Ishikawa (cell line): ENCODE measurements around the gene GAS2L3.

Experiments used
- CEBPB ChIP-seq: IDR thresholded peaks from 2 replicates; pipeline ENCODE4 v1.6.1; 2012
- CREB1 ChIP-seq: IDR thresholded peaks from 2 replicates; pipeline ENCODE4 v1.6.1; 2012; ENCODE audit warnings: low read depth
- EGR1 ChIP-seq: IDR thresholded peaks from 2 replicates; pipeline ENCODE4 v1.6.1; 2012
- EP300 ChIP-seq: IDR thresholded peaks from 2 replicates; pipeline ENCODE4 v1.6.1; 2012; ENCODE audit warnings: borderline replicate concordance
- FOXM1 ChIP-seq: IDR thresholded peaks from 2 replicates; pipeline ENCODE4 v1.6.1; 2012; ENCODE audit warnings: low read depth, borderline replicate concordance
- NFIC ChIP-seq: IDR thresholded peaks from 2 replicates; pipeline ENCODE4 v1.6.1; 2012
- RAD21 ChIP-seq: IDR thresholded peaks from 2 replicates; pipeline ENCODE4 v1.6.1; 2012; ENCODE audit warnings: low read depth
- TAF1 ChIP-seq: IDR thresholded peaks from 2 replicates; pipeline ENCODE4 v1.6.1; 2012; ENCODE audit warnings: low read depth, mild to moderate bottlenecking
- TCF12 ChIP-seq: IDR thresholded peaks from 2 replicates; pipeline ENCODE4 v1.6.1; 2012; ENCODE audit warnings: low read depth
- TEAD4 ChIP-seq: IDR thresholded peaks from 2 replicates; pipeline ENCODE4 v1.6.1; 2012
- YY1 ChIP-seq: IDR thresholded peaks from 2 replicates; pipeline ENCODE4 v1.6.1; 2012; ENCODE audit warnings: low read depth
- ZBTB7A ChIP-seq: IDR thresholded peaks from 2 replicates; pipeline ENCODE4 v1.6.1; 2012; ENCODE audit warnings: low read depth
- TF ChIP-seq, protein P1 (sequence below): IDR thresholded peaks from 2 replicates; pipeline ENCODE4 v1.6.1; 2012
- TF ChIP-seq, protein P2 (sequence below): IDR thresholded peaks from 2 replicates; pipeline ENCODE4 v1.6.1; 2012; ENCODE audit warnings: low read depth, mild to moderate bottlenecking
- TF ChIP-seq, protein P3 (sequence below): IDR thresholded peaks from 2 replicates; pipeline ENCODE4 v1.6.1; 2012

Gene GAS2L3

DNA sequence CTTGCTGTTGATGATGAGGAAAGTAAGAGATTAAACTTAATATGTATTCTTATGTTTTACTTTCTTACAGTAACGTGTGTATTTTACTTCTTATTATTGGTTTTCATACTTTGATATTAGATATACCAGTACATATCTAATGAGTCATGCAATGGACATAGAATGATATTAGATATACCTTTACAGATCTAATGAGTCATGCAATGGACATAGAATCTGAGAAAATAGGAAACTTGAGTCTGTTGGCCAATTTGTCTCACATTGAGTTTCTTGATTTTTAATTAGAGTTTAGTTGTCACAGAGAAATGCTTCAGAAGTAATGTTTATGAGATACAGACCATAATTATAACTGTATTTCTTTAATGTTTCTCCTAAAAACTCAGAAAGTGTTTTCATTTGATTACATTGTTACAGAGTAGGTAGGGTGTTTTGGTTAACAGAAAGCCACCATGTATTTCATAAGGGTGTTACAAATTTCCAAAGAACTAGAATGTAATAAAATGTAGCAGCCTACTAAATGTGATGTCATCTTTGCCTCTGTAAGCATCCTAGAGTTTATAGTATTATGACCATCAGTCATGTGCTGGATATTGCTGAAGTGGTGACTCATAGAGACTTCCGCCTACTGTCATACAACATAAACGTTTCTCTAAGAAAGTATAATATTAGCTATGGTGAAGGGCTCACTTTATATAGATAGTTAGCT, 3.0 kb downstream of the GAS2L3 start:
- TF ChIP-seq ZBTB7A (no peak), EGR1 (no peak), EP300 (no peak)
- TF ChIP-seq, protein P1, sequence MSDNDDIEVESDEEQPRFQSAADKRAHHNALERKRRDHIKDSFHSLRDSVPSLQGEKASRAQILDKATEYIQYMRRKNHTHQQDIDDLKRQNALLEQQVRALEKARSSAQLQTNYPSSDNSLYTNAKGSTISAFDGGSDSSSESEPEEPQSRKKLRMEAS, result no peak

DNA sequence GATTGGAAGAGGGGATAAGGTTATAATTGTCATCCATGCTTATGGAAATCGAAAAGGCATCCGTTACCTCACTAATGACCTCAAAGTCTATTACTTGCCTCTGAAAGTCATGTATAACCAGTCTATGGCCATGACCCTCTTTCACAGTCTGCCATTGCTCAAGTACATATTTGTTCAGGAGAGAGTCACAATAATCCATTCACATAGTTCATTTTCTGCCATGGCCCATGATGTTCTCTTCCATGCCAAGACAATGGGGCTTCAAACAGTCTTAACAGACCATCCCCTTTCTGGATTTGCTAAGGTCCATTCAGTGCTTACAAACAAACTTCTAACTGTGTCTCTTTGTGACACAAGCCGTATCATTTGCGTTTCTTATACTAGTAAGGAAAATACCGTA, 5.4 kb downstream of the GAS2L3 start:
- TF ChIP-seq TCF12 (no peak), RAD21 (no peak), ZBTB7A (no peak), CREB1 (no peak), EP300 (no peak), YY1 (no peak), TAF1 (no peak), NFIC (no peak)
- TF ChIP-seq, protein P2, sequence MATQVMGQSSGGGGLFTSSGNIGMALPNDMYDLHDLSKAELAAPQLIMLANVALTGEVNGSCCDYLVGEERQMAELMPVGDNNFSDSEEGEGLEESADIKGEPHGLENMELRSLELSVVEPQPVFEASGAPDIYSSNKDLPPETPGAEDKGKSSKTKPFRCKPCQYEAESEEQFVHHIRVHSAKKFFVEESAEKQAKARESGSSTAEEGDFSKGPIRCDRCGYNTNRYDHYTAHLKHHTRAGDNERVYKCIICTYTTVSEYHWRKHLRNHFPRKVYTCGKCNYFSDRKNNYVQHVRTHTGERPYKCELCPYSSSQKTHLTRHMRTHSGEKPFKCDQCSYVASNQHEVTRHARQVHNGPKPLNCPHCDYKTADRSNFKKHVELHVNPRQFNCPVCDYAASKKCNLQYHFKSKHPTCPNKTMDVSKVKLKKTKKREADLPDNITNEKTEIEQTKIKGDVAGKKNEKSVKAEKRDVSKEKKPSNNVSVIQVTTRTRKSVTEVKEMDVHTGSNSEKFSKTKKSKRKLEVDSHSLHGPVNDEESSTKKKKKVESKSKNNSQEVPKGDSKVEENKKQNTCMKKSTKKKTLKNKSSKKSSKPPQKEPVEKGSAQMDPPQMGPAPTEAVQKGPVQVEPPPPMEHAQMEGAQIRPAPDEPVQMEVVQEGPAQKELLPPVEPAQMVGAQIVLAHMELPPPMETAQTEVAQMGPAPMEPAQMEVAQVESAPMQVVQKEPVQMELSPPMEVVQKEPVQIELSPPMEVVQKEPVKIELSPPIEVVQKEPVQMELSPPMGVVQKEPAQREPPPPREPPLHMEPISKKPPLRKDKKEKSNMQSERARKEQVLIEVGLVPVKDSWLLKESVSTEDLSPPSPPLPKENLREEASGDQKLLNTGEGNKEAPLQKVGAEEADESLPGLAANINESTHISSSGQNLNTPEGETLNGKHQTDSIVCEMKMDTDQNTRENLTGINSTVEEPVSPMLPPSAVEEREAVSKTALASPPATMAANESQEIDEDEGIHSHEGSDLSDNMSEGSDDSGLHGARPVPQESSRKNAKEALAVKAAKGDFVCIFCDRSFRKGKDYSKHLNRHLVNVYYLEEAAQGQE, result no peak
- TF ChIP-seq, protein P3, sequence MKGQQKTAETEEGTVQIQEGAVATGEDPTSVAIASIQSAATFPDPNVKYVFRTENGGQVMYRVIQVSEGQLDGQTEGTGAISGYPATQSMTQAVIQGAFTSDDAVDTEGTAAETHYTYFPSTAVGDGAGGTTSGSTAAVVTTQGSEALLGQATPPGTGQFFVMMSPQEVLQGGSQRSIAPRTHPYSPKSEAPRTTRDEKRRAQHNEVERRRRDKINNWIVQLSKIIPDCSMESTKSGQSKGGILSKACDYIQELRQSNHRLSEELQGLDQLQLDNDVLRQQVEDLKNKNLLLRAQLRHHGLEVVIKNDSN, result no peak
- TF ChIP-seq, protein P1, result no peak

DNA sequence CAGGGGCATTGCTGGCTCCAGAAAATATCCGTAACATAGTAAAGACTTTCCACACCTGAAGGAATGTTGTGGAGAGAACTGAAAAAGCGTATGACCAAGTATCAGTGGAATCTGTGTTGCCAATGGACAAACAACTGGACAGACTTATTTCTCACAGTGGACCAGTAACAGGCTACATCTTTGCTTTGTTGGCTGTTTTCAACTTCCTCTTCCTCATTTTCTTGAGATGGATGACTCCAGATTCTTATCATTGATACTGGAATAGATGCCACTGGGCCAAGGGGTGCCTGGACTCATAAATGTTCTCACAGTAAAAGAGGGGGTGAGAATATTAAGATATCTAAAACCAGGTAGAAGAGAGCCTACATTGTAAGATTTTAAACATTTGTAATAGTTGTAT, 6.4 kb downstream of the GAS2L3 start:
- TF ChIP-seq TAF1 (no peak), TCF12 (no peak), EGR1 (no peak), CEBPB (no peak), CREB1 (no peak), ZBTB7A (no peak), RAD21 (no peak), NFIC (no peak), TEAD4 (no peak), FOXM1 (no peak)
- TF ChIP-seq, protein P1, result no peak
- TF ChIP-seq, protein P3, result no peak

DNA sequence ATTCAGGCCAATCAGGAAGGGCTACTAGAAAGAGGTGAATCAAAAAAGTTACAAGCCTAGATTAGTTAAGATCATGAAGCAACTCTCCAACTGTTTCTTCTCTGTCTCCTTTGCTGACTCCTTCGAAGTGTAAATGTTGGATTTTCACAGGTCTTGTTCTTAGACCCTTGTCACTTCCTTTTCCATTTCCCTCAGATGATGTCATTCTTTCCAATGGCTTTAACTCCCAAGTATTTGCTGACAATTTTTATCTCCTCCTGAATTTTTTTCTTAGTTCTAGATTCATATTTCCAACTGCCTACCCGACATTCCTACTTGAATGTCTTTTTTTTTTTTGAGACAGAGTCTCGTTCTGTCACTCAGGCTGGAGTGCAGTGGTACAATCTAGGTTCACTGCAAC, 10.8 kb downstream of the GAS2L3 start:
- TF ChIP-seq CEBPB (no peak), EP300 (no peak), TAF1 (no peak)
- TF ChIP-seq, protein P1, result no peak

DNA sequence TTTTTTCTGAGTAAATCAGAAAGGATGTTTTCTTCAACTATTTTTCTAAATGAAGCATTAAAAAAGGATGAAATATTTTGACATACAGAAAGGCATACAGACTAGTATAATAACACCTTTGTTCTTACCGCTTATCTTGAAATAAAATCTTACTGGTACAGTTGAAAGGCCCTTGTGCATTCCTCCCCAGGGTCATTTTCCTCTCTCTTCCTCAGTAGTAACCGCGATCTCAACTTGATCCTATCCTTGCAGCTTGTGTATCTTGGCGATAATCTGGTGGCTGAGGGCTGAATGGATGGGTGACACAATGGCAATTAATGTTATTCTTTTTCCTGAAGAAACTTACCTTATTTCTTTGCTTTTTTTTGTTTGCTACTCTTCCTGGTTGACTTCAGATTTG, 18.5 kb downstream of the GAS2L3 start:
- TF ChIP-seq TAF1 (no peak), CEBPB (no peak)
- TF ChIP-seq, protein P1, result no peak

DNA sequence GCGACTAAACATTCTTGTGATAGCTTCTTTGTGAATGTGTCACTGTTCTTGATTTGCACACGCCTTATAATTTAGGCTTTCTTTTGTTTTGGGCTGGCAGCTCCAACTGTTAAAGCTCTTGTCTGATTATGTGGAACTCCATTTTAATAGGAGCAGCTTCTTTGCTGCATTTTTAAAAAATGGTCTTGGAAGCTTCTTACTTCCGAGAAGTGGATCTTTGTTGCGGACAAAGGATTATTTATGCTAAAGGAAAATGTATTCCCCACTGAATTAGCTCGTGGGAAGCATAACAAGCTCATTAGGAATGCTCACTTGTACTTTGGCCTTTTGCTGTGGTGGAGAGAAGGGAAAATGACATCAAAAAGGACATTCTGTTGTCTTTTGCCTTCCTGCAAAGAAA, 20.0 kb downstream of the GAS2L3 start:
- TF ChIP-seq FOXM1 (no peak), EP300 (no peak), EGR1 (no peak), CEBPB (no peak), NFIC (no peak), TEAD4 (no peak), TCF12 (no peak)
- TF ChIP-seq, protein P2, result no peak
- TF ChIP-seq, protein P1, result no peak
- TF ChIP-seq, protein P3, result no peak
